HG02981 (cell line): ENCODE results near the gene TSSC4.

Experiments
- ATAC-seq: cut with Tn5 transposase; IDR thresholded peaks from one replicate; pipeline ENCODE4 v1.9.1; 2021; ENCODE audit warnings: mild to moderate bottlenecking, moderate library complexity; ENCODE audit not compliant: unreplicated experiment

Gene TSSC4

DNA sequence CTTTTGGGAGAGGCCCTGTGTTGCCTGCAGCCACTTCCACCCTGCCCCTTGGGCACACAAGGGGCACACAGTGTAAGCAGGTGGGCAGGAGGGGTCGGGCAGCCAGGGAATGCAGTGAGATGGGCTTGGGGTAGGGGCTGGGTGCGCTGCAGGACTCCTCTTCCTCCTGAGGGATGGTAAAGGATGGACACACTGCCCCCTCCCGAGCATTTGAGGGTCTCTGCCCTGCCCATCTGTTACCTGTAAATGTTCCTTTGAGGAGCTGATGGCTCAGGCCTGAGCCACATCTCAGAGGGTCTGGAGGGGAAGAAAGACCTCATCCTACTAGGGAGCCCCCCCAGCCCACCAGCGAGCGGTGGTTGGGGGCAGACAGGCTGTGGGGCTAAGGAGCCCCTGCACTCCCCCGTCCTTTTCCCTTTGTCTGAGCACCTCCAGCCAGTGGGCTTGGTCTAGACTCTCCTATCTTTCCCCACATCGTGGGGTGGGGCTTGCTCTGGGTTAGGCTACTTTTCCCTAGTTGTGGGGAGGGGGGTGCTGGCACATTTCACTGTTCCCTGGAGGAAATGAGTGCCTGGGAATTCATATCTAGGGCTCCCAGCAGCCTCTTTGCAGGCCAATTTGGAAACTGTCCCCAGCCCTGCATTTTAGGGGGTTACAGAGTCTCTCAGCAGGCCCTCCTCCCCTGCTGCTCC lies 1.7 kb upstream of the TSSC4 start:
- no peak for ATAC-seq

GRCh38 chr11:2399488-2400068 lies 972 bp upstream of the TSSC4 start:
- ATAC-seq, result no peak

DNA sequence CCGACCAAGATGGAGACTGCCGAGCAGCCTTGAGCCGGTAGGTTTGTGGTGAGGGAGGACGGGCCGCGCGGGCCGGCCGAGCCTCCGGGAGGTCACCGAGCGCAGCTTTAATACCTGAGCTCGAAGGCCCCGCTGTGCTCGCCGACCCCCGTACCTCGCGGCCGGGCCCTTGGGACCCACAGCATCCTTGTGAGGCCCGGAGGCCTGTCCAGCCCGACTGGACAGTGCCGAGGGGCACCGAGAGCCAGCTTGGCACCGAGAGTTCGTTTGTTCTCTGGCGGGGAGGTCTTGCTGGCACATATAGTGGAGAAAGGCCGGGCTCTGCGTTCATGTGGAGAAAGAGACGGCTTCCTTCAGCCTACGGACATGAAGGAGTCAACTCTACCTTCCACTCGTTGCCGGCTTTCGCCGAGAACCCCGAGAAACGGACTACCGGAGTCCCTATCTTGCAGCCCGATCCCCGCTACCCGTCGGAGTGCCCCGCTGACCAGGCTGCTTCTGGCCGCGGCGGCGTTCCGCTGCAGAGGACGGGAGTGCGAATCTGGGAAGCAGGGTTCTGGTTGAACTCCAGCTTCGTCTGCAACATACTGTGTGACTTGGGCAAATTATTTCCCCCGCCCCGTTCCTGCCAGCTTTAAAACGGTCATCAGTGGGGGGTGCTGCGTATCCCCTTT lies 349 bp downstream of the TSSC4 start:
- ATAC-seq, result no peak

DNA sequence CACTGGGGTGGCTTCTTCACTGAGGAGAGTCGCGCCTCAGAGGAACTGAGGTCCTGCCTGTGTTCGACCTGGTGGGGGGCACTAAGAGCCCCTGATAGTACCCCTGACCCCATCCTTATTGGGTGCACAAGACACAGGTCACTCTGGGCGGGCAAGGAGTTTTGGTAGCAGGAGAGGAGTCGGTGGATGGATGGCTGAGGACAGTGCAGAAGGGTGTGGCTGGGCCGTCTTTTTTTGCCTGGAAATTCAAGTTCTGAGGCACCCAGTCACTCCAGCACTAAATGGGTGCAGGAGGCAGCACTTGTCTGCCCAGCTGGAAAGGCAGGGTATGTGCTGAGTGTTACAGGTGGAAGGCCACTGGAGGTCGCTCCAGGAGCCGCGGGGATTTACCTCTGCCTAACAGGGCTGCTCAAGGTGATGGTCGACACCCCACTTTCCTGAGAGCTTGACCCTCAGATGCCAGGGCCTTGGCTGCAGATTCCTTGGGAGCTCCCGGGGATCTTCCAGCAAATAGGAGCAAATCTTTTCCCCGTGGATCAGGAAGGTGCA lies 960 bp downstream of the TSSC4 start:
- ATAC-seq, result no peak

DNA sequence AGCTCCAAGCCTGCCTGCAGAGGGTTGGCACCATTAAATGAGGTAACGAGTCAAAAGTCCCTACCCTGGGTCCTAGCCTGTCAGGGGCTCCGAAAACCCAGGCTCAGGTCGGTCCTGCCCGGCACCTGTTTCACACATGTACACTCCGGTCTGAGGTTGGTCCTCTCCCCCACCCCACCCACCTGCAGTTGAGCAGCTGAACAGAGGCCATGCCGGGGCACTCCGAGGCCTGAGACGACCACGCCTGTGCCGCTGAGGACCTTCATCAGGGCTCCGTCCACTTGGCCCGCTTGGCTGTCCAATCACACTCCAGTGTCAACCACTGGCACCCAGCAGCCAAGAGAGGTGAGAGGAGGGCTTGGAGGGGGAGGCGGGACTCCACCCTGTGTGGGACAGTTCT lies 1.6 kb downstream of the TSSC4 start:
- ATAC-seq, result no peak

DNA sequence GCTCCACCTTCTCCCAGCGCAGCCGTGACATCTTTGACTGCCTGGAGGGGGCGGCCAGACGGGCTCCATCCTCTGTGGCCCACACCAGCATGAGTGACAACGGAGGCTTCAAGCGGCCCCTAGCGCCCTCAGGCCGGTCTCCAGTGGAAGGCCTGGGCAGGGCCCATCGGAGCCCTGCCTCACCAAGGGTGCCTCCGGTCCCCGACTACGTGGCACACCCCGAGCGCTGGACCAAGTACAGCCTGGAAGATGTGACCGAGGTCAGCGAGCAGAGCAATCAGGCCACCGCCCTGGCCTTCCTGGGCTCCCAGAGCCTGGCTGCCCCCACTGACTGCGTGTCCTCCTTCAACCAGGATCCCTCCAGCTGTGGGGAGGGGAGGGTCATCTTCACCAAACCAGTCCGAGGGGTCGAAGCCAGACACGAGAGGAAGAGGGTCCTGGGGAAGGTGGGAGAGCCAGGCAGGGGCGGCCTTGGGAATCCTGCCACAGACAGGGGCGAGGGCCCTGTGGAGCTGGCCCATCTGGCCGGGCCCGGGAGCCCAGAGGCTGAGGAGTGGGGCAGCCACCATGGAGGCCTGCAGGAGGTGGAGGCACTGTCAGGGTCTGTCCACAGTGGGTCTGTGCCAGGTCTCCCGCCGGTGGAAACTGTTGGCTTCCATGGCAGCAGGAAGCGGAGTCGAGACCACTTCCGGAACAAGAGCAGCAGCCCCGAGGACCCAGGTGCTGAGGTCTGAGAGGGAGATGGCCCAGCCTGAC lies 2.5 kb downstream of the TSSC4 start:
- ATAC-seq, result no peak

DNA sequence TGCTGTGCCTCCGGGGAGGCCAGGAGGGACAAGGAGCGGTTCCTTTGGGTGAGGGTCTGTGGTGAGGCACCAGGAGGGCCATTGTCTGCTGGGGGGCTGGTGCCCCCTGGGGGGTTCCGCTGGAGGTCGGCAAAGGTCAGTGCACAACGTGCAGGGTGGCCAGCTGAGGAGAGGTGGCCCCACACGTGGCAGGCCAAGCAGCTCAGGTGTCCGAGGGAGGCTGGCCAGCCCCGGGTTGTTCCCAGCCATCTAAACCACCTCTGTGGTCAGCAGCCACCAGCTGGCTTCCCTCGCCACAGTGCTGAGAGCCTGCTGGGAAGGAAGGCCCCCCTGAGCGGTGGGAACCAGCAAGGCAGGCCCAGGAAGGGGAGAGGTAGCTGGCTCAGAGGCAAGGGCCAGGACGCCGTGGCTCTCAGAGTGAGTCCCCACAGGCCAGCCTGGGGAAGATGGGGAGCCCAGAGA lies 4.2 kb downstream of the TSSC4 start:
- ATAC-seq, result no peak

DNA sequence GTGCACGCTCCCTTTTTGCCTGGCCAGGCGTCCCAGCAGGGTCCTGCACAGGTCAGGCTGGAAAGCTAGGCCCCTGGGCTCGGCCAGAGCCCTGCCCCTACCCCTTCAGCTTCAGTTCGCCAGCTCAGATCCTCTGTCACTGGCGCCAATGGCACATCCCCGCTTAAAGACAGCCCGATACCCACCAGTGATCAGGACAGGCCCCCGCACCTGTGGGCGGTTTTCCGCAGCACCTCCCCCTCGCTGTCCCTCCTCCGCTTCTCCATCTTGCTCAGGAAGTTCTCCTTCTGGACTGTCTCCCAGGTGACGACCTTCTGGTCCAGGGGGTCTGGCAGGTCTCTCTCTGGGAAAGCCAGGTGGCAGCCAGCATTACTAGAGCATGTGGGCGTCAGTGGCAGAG lies 5.9 kb downstream of the TSSC4 start:
- no peak for ATAC-seq

DNA sequence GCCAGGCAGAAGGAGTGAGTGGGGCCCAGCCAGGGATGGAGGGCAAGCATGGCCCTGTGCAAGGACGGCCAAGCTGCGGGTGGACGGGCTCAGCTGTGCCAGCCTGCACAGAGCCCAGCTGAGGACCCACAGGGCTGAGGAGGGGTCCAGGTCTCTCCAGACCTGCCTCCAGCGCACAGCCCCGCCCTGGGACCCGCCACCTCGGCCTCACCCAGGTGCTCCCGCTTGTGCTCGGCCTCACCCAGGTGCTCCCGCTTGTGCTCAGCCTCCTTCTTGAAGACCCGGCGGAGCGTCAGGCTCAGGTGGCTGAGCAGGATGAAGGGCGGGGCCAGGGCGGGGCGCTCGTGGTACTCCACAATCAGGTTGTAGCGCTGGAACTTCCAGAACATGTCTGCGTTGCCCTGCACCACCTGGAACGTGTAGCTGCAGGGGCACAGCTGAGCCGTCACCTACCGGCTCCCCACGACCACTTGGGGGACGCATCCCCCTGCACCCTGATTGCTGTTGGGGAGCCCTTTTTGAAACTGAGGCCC lies 6.4 kb downstream of the TSSC4 start:
- no peak for ATAC-seq

GRCh38 chr11:2408671-2409070 lies 8.1 kb downstream of the TSSC4 start:
- no peak for ATAC-seq

DNA sequence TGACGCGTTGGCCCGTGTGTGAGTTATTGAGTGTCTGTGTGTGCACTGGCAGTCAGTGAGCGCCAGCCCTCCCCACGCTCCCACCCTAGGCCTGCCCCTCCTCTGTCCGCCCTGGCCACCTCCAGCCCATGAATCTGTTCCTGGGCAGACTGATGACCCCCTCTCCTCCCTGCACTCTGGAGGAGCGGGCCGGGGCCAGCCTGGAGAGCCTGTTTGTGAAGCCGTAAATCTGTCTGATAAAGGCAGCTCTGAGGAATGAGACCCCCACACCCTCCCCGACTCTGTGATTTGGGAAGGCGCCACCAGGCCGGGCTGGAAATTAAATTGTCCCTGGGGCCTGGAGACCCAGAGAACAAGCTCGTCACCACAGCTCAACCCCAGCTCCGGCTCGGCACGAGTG lies 8.6 kb downstream of the TSSC4 start:
- no peak for ATAC-seq

GRCh38 chr11:2409611-2410468 lies 9.3 kb downstream of the TSSC4 start:
- no peak for ATAC-seq

- ATAC-seq, result no peak
Observed at GRCh38 chr11:2410616-2411015, 10.1 kb downstream of the TSSC4 start.

DNA sequence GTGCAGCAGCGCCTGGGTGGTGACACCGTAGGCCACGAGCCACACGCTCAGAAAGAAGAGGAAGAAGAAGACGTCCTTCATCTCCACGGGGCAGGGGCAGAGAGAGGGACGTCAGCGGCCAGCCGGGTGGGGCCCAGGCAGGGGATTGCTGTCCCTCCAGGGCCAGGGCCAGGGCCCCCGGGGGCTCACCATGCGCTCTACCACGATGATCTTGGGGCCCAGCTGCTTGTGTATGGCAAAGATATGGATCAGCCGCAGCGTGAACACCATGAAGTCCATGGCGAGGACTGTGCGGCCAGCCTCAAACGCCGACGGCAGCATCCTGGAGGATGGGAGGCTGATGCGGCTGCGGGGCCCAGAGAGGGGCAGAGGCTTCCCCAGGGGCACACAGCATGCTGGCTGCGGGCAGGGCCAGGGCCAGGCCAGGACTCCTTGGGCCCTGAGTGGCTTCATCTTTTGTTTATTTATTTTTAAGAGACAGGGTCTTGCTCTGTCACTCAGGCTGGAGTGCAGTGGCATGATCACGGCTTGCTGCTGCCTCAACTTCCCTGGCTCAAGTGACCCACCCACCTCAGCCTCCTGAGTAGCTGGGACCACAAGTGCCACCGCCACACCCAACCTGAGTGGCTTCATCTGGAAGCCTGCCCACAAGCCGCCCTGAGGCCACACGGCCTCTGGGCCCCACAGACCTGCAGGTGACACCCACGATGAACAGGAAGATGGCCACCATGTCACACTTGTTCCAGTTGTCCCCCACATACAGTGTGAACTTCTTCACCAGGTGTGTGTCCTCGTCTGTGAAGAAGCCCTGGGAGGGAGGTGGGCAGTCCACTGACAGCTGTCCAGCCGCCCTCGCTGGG lies 11.1 kb downstream of the TSSC4 start:
- no peak for ATAC-seq

DNA sequence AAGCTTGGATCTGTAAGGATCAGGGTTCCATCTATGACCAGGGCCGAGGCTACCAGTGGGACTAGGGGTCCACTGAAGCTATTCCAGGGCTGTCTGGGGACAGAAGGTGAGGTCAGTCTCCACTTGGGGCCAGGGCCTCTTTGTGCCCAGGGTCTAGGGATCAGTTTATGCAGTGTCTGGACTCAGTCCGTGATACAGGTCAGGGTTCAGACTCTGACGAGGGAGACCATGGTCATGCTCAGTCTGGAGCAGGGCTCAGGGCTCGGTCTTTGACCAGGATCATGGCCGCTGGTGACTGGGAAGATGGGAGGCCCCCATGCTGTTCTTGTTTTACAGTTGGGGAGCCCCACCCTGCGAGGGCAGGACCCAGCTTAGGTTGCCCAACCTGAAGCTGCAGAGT lies 11.8 kb downstream of the TSSC4 start:
- ATAC-seq, result no peak

DNA sequence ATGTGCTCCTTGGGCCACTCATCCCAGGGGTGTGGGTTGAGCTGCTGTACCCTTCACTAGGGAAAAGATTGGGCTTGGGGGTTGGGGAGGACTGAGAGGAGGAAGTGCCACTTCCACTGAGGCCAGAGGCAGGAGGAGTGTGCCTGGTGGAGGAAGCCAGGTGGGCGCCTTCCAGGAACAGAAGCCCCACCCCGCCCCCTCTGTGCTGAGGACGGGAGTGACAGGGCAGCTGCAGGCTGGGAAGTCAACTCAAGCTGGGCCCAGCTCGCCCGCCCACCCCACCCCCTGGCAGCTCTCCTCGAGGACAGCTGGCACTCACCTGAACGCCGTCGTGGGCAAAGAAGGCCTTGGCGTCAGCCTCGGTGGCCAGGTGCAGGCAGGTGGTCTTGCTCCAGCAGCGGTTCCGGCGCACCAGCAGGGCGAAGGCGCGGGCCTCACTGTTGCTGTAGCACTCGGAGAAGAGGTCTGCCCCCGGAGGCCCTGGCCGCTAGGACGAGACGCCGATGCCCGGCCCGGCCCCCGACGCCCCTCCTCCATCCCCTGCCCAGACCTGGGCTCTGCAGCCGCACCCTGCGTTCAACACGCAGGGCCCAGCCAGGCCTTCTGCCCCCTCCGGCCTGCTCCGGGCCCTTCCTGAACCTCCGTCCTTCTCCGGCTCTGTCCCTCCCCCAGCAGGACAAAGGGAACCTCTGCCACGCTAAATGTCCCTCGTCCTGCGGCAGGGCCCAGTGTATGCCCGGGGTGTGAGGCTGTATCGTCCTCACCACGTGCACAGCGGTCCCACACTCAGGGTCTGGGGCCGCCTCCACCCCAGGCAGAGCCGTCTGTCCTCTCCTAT lies 13.4 kb downstream of the TSSC4 start:
- no peak for ATAC-seq

- no peak for ATAC-seq
Observed at GRCh38 chr11:2414616-2415015, 14.1 kb downstream of the TSSC4 start.

DNA sequence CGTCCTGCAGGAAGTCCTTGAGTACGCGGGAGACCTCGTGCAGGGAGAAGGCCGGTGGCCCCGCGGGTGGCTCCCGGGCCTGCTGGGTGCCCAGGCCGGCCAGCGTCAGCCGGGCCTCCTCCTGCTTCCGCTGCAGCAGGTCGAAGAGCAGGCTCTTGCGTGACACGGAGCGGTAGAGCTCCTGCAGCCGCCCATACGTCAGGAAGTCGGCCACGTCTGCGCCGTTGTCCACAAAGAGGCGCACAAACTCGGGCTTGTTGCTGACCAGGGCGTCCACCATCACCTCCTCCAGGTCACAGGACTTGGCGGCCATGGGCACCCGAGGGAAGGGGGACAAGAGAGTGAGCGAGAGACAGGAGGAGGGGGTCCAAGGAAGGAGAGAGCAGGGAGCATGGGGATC lies 14.6 kb downstream of the TSSC4 start:
- ATAC-seq, result no peak
